ENCODE data around the gene SRD5A3.
A peak's percentile ranks its signal among the peaks of the same experiment; 100 is the strongest.

The SRD5A3 gene

DNA sequence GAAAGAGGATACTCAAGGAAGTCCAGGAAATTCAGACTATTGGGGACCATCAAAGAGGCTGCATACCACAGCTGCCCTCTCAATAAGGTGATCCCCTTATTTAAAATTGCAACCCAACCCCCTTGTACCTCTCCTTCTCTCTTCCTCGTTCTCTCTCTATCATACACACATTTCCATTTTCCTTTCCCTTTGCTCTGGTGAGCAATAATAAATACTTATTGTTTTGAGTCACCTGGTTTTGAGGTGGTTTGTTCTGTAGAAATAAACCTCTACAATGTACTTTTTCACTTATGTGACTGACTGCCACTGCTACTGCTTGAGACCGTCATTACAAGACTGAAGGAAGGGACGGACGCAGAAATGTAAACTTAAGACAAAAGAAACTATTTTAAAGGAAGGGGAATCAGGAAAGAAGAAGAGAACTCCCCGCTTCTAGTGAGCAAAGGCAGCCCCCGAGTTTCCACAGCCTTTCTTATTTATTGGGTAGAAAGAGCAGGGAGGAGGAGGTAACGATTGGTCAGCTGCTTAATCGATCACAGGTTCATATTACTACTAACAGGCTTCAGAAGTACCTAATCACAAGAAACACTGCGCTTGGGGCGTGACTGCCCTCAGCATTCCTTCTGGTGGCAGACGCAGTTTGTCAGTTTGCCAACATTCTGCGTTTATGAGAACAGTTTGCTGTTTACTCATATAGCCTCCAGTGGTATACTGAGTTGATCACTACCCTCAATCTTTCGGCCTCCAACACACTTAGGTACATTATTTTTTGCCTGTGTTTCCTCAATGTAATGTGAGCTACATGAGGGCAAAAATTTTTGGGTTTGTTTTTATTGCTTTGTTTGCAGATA, 32.8 kb downstream of the SRD5A3 start:
- no peak for DNase-seq (ENCODE audit: low spot score)

DNA sequence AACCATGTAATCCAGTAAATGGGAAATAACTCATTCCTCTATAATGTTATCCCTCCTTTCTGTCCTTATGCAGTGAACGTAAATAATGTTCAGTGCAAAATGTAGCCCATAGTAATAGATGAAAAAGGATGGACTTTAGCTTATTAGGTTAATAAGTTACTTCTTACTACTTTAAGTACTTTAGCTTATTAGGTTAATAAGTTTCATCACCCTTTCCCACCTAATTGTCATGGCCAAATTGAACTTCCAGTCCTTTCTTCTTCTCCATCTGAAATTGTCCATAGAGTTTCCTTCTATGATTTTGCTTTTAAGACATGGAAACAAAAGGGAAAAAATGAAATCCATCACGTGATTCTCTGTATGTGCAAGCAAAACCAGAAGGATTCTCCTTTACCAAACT, 34.5 kb downstream of the SRD5A3 start:
- no peak for DNase-seq (ENCODE audit: low spot score)

DNA sequence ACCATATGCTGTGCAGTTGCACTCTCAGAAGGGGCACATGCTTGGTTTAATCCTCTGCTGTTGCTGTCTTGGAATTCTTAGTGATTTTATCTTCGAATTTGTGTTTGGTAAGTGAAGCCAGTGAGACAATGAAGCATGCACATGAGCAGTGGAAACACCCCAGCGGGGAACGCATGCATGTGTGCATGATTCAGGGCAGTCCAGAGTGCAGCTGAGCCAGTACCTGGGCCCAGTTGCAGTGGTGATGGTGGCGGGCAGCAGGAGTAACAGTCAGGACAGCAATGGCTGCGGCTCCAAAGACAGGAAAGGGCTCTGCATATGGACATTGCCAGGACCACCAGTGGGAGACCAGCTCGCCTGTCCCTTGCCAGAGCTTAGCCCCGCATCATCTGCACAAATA, 35.5 kb downstream of the SRD5A3 start:
- DNase-seq (ENCODE audit: low spot score) = no peak

DNA sequence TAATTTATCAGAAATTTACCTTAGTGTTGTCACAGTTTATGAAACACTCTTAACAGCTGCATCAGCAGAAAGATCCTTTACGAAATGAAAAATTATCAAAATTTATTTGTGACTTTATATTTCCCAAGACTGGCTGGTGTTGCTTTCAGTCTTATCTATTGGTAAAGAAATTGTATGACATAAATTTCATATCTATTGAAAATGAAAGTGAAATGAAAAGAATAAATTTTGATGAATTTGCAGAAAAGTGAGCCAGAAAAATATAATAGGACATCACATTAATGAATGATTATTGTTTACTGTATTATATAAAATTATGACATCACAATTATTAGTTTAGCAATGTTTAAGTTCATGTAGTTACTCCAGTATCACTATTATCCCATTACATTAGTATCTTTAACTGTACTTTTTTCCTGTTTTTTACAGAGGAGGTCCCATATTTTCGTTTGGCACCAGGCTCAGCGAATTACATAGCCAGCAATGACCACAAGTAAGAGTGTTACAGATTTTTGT, 36.5 kb downstream of the SRD5A3 start:
- no peak for DNase-seq (ENCODE audit: low spot score)

DNA sequence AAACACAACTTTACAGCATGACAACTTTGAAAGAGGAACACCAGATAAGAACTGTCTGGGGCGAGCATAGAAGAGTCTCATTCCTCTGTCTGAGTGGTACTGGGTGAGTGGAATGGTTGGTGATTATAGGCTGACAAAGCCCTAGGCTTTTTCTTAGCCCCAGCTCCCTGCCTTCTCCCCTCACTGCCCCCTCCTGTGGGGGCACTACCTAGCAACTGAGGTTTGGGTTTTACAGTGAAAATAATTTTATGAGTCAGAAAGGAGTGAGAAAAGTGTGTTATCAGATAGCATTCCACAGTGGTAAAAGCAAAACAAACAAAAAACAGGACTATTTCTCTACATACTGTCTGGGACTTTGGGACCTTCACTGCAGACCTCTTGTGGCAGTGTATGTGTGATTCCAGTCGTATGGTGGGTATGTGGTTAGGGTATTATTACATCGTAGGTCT, 39.2 kb downstream of the SRD5A3 start:
- no peak for DNase-seq (ENCODE audit: low spot score)

DNA sequence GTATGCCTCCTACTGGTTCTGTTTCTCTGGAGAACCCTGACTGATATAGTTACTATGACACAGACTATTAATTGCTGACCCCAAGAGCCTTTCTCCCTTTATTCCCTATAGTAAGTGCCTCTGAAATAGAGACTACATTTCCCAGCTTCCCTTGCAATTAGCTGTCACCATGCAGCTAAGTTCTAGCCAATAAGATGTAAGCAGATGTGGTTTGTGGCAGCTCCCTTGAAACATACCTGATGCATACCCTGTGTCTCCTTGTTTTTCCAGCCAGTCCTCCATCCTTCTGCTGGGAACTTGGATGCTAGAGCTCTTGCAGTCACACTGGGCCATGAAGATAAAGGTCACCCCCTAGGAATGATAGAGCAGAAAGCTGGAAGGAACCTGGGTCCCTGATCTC, 40.0 kb downstream of the SRD5A3 start:
- DNase-seq (ENCODE audit: low spot score) = no peak

DNA sequence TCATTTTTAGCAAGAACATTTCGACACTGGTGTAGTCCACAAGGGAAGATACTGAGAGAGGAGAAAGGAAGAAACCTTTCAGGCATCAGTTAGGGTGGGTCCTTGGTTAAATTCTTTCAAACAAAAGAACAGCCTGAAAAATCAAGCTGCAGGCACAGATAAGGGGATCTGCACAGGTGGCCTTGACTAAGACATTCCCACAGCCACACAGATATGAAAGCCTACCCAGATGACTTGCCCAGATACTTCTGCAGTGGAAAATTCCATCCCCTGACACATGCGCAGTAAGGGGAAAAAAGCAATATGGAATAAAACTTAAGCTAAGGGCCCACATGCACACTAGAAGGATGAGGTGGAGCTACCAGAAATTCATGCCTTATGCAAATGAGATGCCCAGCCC, 40.8 kb downstream of the SRD5A3 start:
- DNase-seq (ENCODE audit: low spot score) = no peak

DNA sequence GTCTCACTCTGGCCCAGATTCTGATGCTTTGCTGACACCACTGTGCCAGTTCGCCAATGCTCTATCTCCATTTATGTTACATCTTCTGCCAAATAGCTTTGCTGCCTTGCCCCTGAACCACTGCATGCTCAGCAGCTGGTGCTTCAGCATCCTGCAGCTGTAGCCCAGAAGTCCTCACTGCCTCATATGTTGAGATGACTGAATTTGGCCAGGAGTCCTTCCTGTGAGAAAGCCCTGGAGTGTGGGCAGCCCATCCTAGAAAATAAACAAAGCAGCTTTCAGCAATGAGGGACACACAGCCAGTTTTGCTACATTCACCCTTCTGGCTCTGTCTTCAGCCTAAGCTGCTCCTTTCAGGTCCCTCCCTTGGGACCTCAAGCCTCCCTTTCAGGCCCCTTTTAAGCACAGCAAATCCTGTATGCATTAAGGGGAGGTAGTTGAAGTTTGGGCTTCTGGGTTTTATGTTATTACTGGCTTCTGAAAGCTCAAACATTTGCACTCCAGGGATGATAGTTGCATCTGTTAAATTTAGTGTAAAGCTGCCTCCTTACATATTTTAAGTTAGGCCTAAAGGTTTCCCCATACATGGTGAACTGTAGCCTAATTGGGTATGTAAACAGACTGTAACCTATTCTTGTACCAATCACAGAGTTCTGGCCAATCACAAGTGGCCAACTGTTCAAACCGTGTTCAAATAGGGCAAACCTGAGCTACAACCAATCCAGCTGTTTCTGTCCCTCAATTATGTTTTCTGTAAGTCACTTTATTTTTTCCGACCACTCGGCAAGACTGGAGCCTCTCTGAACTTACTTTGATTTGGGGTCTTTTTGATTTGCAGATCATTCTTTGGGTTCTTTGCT, 47.6 kb downstream of the SRD5A3 start:
- no peak for DNase-seq (ENCODE audit: low spot score)

DNA sequence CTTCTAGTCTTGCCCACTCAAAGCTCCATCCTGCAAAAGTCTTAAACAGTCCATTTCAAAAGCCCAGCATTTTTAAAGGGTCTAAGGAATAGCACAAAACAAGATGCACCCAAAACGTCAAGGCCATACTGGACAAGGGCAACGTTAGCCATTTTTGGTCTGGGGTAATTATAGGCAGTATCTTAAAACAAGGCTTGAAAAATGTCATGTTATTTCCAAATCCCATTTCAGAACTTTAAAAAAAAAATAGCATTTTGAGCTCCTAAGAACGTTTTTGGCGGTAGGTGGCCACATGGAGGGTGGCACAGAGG, 49.1 kb downstream of the SRD5A3 start:
- DNase-seq (ENCODE audit: low spot score) = no peak

DNA sequence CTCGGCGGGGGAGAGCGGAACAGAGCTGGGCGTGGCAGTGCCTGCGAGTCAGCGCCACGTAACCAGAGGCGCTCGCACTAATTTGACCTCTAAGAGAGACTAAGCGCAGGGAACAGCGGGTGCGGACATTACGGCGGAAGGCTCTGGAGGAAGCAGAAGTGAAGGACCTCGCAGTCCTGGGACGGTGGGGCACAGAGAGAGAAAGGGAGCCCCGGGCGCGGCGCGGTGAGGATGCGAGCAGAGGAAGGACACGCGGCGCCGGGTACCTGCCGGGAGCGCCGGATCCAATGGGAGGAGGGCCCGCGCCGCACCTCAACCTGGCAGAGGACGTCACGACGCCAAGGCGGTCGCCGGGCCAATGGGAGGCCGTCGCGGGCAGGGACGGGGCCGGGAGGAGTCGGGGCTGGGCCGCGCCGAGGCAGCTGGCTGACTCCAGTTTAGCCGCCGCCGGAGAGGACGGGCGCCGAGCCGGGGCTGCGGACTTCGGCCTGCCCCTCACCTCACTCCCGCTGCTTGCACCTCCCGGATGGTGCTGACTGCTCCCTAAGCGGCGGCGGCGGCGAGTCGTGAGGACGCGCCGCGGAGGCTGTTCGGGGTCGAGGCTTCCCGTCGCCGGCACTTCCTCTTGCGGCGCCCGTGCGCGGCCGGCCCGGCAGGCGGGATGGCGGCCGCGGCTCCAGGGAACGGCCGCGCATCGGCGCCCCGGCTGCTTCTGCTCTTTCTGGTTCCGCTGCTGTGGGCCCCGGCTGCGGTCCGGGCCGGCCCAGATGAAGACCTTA, 49.7 kb downstream of the SRD5A3 start, which contains the start of gene TMEM165:
Gene TMEM165 (plus strand): TSS at position 429 of the 779 bp plus-strand sequence. CDS start 233 bp downstream, at position 662.
- peak; percentile 85 for DNase-seq (ENCODE audit: low spot score)

DNA sequence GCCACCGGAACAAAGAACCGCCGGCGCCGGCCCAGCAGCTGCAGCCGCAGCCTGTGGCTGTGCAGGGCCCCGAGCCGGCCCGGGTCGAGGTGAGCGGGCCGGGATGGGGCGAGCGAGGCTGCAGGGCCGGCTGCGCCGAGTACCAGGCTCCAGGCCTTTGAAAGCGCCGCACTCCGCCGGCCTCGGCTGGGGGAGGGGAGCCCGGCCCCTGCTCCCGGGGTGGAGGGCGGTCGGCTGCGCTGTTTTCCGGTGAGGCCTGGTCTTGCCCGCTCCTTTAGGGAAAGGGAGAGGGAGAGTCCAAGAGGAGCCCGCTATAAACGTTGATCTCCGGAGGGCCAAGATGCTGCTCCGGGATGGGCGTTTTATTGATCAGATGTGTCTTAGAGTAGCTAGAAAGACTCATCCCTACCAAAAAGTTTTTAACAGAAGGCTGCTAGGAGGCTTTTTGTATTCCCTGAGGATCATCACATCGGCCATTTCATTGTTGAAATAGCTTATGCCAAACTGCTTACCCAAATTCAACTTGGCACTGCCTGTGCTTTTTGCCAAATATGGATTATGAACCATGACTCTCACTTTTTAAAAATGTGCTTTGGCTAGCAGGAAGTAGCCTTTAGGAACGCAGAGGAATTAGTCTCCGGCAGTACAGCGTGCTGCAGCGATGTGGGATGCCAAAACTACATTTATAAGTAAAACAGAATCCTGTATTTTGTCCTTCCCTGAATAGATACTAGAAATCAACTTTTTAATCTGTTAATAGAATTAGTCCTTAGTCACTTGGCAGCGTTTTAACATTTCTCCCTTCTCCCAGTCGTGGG, 50.5 kb downstream of the SRD5A3 start:
- no peak for DNase-seq (ENCODE audit: low spot score)

DNA sequence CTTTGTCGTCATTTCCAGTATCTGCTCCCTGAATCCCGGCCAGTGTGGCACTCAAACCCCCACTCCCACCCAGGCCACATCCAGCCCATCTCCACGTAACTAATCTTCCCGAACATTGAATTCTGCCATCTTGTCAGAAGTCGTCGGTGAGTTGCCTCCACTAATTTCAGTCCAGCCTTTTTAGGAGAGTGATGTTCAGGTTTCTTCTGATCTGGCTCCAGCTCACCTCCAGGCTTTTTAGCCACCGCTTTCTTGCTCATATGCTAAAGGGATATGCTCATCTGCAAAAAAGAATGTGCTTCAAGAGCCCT, 51.0 kb downstream of the SRD5A3 start:
- no peak for DNase-seq (ENCODE audit: low spot score)

DNA sequence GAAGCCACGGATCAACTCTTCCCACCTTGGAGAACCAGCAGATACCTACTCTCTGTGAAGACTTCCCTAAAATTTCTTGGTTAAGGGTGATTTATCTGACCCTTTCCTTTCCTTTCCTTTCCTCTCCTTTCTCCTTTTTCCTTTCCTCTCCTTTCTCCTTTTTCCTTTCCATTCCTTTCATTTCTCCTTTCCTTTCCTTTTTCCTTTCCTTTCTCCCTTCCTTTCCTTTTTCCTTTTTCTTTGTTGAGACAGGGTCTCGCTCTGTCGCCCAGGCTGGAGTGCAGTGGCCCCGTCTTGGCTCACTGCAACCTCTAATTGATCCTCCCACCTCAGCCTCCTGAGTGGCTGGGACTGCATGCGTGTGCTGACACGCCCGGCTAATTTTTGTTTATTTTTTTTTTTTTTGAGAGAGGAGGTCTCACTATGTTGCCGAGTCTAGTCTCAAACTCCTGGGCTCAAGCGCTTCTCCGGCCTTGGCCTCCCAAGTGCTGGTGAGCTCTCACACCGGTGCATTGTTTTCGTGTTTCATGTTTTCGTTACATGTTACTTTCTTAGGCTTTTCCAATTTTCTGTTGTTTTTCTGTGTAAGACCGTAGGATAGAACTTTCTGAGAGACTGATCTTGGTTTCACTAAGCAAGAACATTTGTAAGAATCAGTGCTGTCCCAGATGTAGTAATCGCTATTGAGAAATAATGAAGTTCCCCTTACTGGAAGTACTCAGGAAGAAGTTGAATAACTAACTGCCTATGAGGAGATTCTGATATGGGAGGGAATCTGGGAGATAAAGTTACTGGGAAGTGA, 51.7 kb downstream of the SRD5A3 start:
- DNase-seq (ENCODE audit: low spot score) = no peak

DNA sequence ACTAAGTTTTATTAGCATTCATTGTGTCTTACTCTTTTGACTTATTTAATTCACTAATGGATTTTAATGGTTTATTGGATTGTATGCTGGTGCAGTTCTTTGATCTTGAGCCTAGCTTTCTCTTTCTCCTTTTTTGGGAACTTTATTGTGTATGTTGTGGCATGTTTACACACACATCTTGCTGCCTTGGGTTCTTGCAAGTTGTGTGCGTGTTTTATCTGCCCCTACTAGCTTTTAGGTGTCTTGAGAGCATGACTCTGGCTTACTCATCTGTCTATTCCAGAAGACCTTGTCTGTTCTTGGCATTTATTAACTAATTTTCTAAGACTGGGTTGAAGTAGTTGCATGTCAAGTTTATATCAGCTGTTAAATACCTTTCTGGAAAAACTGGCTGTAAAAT, 52.4 kb downstream of the SRD5A3 start:
- no peak for DNase-seq (ENCODE audit: low spot score)

DNA sequence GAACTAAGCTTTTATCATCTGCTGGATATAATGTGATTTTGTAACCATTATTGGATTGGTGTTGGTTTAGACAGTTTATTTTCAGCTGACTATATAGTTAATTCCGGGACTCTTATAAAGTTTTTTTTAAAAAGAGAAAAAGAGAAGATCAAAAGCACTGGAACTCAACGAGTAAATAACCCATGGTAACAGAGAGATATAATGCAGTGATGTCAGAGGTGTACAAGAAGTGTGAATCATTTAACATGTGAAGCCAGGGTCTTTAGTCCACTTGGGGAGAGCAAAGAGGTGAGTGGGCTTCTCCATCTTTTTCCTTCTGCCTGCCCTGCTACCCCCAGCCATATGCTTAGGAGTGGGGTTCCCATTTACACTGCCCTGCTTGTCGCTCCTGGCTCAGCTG, 52.9 kb downstream of the SRD5A3 start:
- no peak for DNase-seq (ENCODE audit: low spot score)

DNA sequence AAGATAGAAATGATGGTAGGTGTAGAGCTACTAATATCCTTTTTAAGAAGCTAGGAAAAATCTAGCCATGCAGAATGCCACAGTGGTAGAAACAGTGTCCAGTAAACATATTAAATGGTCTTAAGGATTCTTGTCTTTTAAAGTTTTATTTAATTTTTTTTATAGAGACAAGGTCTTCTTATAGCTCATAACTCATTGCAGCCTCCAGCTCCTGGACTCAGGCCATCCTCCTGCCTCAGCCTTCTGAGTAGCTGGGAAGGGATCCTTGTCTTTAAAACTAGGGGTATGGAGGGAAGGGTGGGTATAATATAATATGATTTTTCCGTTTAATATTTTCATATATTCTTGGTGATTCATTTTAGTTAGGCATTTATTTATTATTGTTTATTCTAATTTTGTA, 53.5 kb downstream of the SRD5A3 start:
- DNase-seq (ENCODE audit: low spot score) = no peak

DNA sequence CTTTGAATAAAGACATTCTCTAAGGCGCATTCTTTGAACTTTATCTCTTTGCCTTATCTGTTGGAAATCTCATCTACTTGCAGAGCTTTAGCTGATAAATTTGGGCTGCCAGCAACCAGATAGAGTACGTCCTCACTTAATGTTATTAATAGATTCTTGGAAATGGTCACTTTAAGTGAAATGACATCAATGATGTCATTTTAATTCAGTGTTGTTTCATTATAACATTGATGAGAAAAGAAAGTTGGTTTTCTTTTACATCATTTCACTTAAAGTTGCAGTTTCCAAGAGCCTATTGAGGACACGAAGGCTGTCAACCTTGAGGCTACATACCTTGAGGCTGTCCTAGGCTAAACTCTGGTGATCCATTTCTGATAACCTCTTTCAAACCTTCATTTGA, 59.0 kb downstream of the SRD5A3 start:
- no peak for DNase-seq (ENCODE audit: low spot score)

DNA sequence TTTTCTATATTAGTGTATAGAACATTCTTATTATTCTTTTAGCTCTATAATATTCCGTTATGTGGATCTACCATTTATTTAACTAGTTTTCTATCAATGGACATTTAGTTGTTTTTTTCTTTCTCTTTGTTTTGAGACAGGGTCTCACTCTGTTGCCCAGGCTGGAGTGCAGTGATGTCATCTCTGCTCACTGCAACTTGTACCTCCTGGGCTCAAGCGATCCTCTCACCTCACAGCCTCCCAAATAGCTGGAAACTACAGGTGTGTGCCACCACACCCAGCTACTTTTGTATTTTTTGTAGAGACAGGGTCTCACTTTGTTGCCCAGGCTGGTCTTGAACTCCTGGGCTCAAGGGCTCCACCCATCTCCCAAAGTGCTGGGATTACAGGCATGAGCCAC, 60.5 kb downstream of the SRD5A3 start:
- DNase-seq (ENCODE audit: low spot score) = no peak

DNA sequence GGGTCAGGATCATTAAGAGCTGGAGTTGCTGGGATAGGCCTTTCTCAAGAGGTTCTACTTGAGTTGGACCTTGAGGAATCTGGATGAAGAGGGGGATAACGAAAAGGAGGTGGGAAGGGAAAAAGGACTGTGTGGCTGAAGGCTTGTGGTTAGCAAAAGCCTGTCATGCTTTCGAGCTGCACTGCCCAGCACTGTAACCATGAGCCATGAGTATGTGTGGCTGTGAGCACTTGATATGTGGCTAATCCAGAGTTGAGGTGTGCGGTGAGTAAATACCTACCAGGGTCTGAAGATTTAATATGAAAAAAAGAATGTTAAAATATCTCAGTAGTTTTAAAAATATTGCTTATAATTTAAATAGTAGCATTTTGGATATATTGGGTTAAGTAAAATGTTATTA, 61.1 kb downstream of the SRD5A3 start:
- no peak for DNase-seq (ENCODE audit: low spot score)

DNA sequence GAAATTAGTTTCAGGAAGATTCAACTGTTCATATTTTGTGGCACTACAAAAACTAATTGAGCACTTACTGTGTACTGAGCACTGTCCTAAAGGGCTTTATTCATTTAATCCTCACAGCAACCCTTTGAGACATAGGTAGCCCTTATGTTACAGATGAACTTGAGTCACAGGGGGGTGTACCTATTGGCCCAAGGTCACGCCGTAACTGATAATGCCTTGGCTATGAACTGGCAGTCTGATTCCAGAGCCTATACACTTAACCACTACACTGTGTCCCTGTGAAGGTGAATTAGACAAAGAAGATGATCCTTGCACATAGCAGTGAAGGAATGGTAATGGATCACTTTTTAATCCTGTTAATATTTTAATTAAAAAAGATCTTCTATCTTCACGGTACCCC, 61.7 kb downstream of the SRD5A3 start:
- no peak for DNase-seq (ENCODE audit: low spot score)

All from CD4-positive, alpha-beta T cell treated with Interleukin-6 at 100 ng/mL for 8 hours (primary cell).